HCT116 (cell line): ENCODE data around the gene C10orf120.

Source experiments
- CTCF ChIP-seq, 3 experiments: fragments of 200-600 bp in 1 of 3; sonication (generic) in 1 of 3; IDR thresholded peaks in 2 of 3; conservative IDR thresholded peaks in 1 of 3; 2 replicates each; pipeline ENCODE4 v1.5.1; 2012 to 2017; ENCODE audit warnings: low read depth in 2 of 3, low read length in 2 of 3, antibody characterized with exemption in 1 of 3, borderline replicate concordance in 1 of 3, control low read depth in 1 of 3, mild to moderate bottlenecking in 1 of 3, mixed read lengths in 1 of 3, mixed run types in 1 of 3, moderate library complexity in 1 of 3; ENCODE audit not compliant: insufficient read depth in 1 of 3
- POLR2A ChIP-seq: IDR thresholded peaks from 2 replicates; pipeline ENCODE4 v1.7.0; 2011; ENCODE audit warnings: borderline replicate concordance; ENCODE audit not compliant: insufficient read depth, insufficient read length; ENCODE audit errors: extremely low read depth

GRCh38 chr10:122716025-122716424, 16.4 kb upstream of the C10orf120 start:
- TF ChIP-seq POLR2A (no peak), CTCF (IDR thresholded peaks at IDR 0.05 in 2 of 3, conservative IDR thresholded peaks at IDR 0.05 in 1 of 3; ENCODE audit: borderline replicate concordance in 1 of 3, insufficient read depth in 1 of 3, low read depth in 2 of 3, low read length in 2 of 3) (no peak)
